H1 (cell line): ENCODE data around the gene GRIN3A. TPM values are rescaled to one million over a fixed set of nuclear protein-coding genes. Genes with fewer than 3 reads are reported as not detected.

Experiments
- CTCF ChIA-PET: fragments of 300-600 bp; sonication (Branson Sonifier 250); formaldehyde crosslinking; loops from one replicate; lab custom pipeline; 2021; ENCODE audit not compliant: partially characterized antibody; lab: Charles Lee
- POLR2A ChIA-PET: fragments of 300-600 bp; sonication (Branson Sonifier 250); formaldehyde crosslinking; loops from one replicate; lab custom pipeline; 2021; ENCODE audit warnings: inconsistent platforms; ENCODE audit not compliant: partially characterized antibody; lab: Charles Lee
- DNase-seq, 2 experiments: peaks; one replicate each; pipeline versions ENCODE4 v3.0.0 to v3.0.0-alpha.2; 2010 to 2022; ENCODE audit warnings: low spot score in 2 of 2, low read depth in 1 of 2, mixed read lengths in 1 of 2
- FAIRE-seq: peaks from 2 replicates; lab custom pipeline; 2011; peaks lifted over from hg19 to GRCh38; lab: Jason Lieb, UNC
- H2AFZ ChIP-seq: 2 replicates; pipeline ENCODE4 v1.8.1; 2012; ENCODE audit warnings: low read length, inconsistent platforms
- H2AK5ac ChIP-seq: 2 replicates; pipeline ENCODE4 v1.6.1; 2013; ENCODE audit warnings: low read depth, low read length
- H2BK120ac ChIP-seq: replicated peaks from 2 replicates; pipeline ENCODE3; 2013; ENCODE audit warnings: low read depth, low read length, inconsistent platforms
- H2BK12ac ChIP-seq: 2 replicates; pipeline ENCODE4 v1.6.1; 2013; ENCODE audit warnings: low read depth, low read length
- H2BK15ac ChIP-seq: 2 replicates; pipeline ENCODE4 v1.6.1; 2013; ENCODE audit warnings: low read length
- H2BK20ac ChIP-seq: 2 replicates; pipeline ENCODE4 v1.6.1; 2013; ENCODE audit warnings: low read length
- H2BK5ac ChIP-seq: 2 replicates; pipeline ENCODE4 v1.6.1; 2013; ENCODE audit warnings: low read depth, low read length
- H3K14ac ChIP-seq: 2 replicates; pipeline ENCODE4 v1.6.1; 2013; ENCODE audit warnings: inconsistent platforms; ENCODE audit not compliant: insufficient read length
- H3K18ac ChIP-seq: 2 replicates; pipeline ENCODE4 v1.6.1; 2013; ENCODE audit warnings: low read length; ENCODE audit errors: extremely low read depth
- H3K23ac ChIP-seq: 2 replicates; pipeline ENCODE4 v1.6.1; 2013; ENCODE audit warnings: inconsistent platforms; ENCODE audit not compliant: insufficient read length
- H3K23me2 ChIP-seq: 2 replicates; pipeline ENCODE4 v1.6.1; 2013; ENCODE audit warnings: low read depth, low read length
- H3K27ac ChIP-seq: 2 replicates; pipeline ENCODE4 v1.6.1; 2011; ENCODE audit warnings: low read depth, low read length, inconsistent platforms
- H3K27me3 ChIP-seq, 4 experiments: replicated peaks in 1 of 4; 1 replicate in 1 of 4; 2 replicates in 3 of 4; pipeline versions ENCODE4 v1.6.1 to v1.8.1; 2011 to 2013; ENCODE audit warnings: low read length in 3 of 4, mild to moderate bottlenecking in 3 of 4, inconsistent platforms in 2 of 4, mixed read lengths in 2 of 4, moderate library complexity in 1 of 4; ENCODE audit not compliant: control insufficient read depth in 3 of 4, insufficient read depth in 3 of 4; ENCODE audit errors: extremely low read depth in 1 of 4
- H3K36me3 ChIP-seq, 4 experiments: 2 replicates each; pipeline versions ENCODE4 v1.6.1 to v1.8.1; 2011 to 2013; ENCODE audit warnings: mild to moderate bottlenecking in 4 of 4, low read length in 3 of 4, moderate library complexity in 2 of 4, control low read depth in 1 of 4, inconsistent platforms in 1 of 4; ENCODE audit not compliant: insufficient read depth in 4 of 4, control insufficient read depth in 2 of 4
- H3K4ac ChIP-seq: replicated peaks from 2 replicates; pipeline ENCODE3; 2013; ENCODE audit warnings: low read length, low read depth, mixed read lengths, inconsistent platforms; ENCODE audit not compliant: insufficient read length
- H3K4me1 ChIP-seq, 4 experiments: replicated peaks in 1 of 4; 1 replicate in 1 of 4; 2 replicates in 3 of 4; pipeline versions ENCODE4 v1.6.1 to v1.8.1; 2011 to 2013; ENCODE audit warnings: low read length in 3 of 4, inconsistent platforms in 2 of 4, mixed read lengths in 1 of 4; ENCODE audit not compliant: insufficient read depth in 4 of 4, control insufficient read depth in 3 of 4
- H3K4me2 ChIP-seq, 2 experiments: 2 replicates each; pipeline versions ENCODE4 v1.6.1 to v1.8.1; 2011 to 2013; ENCODE audit warnings: low read depth in 2 of 2, low read length in 2 of 2, control low read depth in 1 of 2, inconsistent platforms in 1 of 2, mild to moderate bottlenecking in 1 of 2; ENCODE audit not compliant: insufficient read depth in 1 of 2
- H3K4me3 ChIP-seq, 4 experiments: fragments of 200-600, 300-600 bp in 1 of 4; sonication (generic), shearing (Covaris generic), sonication (Bioruptor Twin) in 1 of 4; 2 replicates each; pipeline versions ENCODE4 v1.5.1 to v1.8.1; 2011 to 2016; ENCODE audit warnings: low read length in 4 of 4, low read depth in 3 of 4, control low read depth in 2 of 4, inconsistent platforms in 2 of 4, mild to moderate bottlenecking in 2 of 4, mixed read lengths in 1 of 4, moderate library complexity in 1 of 4; ENCODE audit not compliant: insufficient read depth in 2 of 4; ENCODE audit errors: extremely low read depth in 1 of 4
- H3K56ac ChIP-seq: replicated peaks from 2 replicates; pipeline ENCODE3; 2013; ENCODE audit warnings: low read depth, mild to moderate bottlenecking, mixed read lengths, low read length, inconsistent platforms; ENCODE audit not compliant: insufficient read length
- H3K79me1 ChIP-seq: 2 replicates; pipeline ENCODE4 v1.6.1; 2013; ENCODE audit warnings: low read depth, low read length, control low read depth
- H3K79me2 ChIP-seq, 2 experiments: 2 replicates each; pipeline versions ENCODE4 v1.6.1 to v1.8.1; 2012 to 2013; ENCODE audit warnings: low read length in 2 of 2, mild to moderate bottlenecking in 2 of 2, inconsistent platforms in 1 of 2; ENCODE audit not compliant: insufficient read depth in 2 of 2, control insufficient read depth in 1 of 2
- H3K9ac ChIP-seq, 4 experiments: replicated peaks in 1 of 4; 1 replicate in 1 of 4; 2 replicates in 3 of 4; pipeline versions ENCODE4 v1.6.1 to v1.8.1; 2011 to 2013; ENCODE audit warnings: low read depth in 3 of 4, low read length in 3 of 4, control low read depth in 2 of 4, mild to moderate bottlenecking in 2 of 4, moderate library complexity in 2 of 4, inconsistent platforms in 1 of 4; ENCODE audit errors: extremely low read depth in 1 of 4
- H3K9me3 ChIP-seq, 2 experiments: 2 replicates each; pipeline versions ENCODE4 v1.6.1 to v1.8.1; 2012 to 2013; ENCODE audit warnings: mild to moderate bottlenecking in 2 of 2, moderate library complexity in 2 of 2, control low read depth in 1 of 2, inconsistent platforms in 1 of 2, low read depth in 1 of 2, low read length in 1 of 2, mixed read lengths in 1 of 2; ENCODE audit not compliant: insufficient read depth in 2 of 2
- H4K20me1 ChIP-seq, 2 experiments: replicated peaks in 1 of 2; 2 replicates each; pipeline versions ENCODE3 to v1.8.1; 2011 to 2013; ENCODE audit warnings: inconsistent platforms in 2 of 2, low read length in 2 of 2, mild to moderate bottlenecking in 1 of 2; ENCODE audit not compliant: insufficient read depth in 2 of 2, control insufficient read depth in 1 of 2
- H4K5ac ChIP-seq: 2 replicates; pipeline ENCODE4 v1.6.1; 2013; ENCODE audit warnings: low read length, low read depth, mixed read lengths, inconsistent platforms; ENCODE audit not compliant: insufficient read length
- H4K8ac ChIP-seq: 2 replicates; pipeline ENCODE4 v1.8.0; 2013; ENCODE audit warnings: mild to moderate bottlenecking, moderate library complexity, low read length, inconsistent platforms; ENCODE audit not compliant: insufficient read depth; ENCODE audit errors: extremely low read depth
- H4K91ac ChIP-seq: replicated peaks from 2 replicates; pipeline ENCODE3; 2013; ENCODE audit warnings: low read length, mixed read lengths, inconsistent platforms; ENCODE audit not compliant: insufficient read length
- BRCA1 ChIP-seq: IDR thresholded peaks from 2 replicates; pipeline ENCODE4 v1.6.1; 2012; ENCODE audit warnings: low read depth, low read length, improper control_type of control experiment
- CBX8 ChIP-seq: fragments of 300-800, 300-1000 bp; sonication (generic); IDR thresholded peaks from 2 replicates; pipeline ENCODE4 v1.7.1; 2016; ENCODE audit warnings: low read depth, low read length, borderline replicate concordance
- CREB1 ChIP-seq: IDR thresholded peaks from 2 replicates; pipeline ENCODE4 v1.6.1; 2012; ENCODE audit warnings: inconsistent platforms
- FOSL1 ChIP-seq: IDR thresholded peaks from 2 replicates; pipeline ENCODE4 v1.6.1; 2011; ENCODE audit warnings: mild to moderate bottlenecking, low read depth, low read length, moderate library complexity; ENCODE audit not compliant: insufficient read depth
- POLR2A ChIP-seq, 2 experiments: IDR thresholded peaks; 1 replicate in 1 of 2; 2 replicates in 1 of 2; pipeline ENCODE4 v1.6.1; 2011; ENCODE audit warnings: low read depth in 2 of 2, low read length in 2 of 2, mild to moderate bottlenecking in 2 of 2; ENCODE audit errors: control extremely low read depth in 1 of 2
- RAD21 ChIP-seq, 2 experiments: IDR thresholded peaks in 1 of 2; conservative IDR thresholded peaks in 1 of 2; 2 replicates each; pipeline ENCODE4 v1.6.1; 2011; ENCODE audit warnings: low read depth in 2 of 2, low read length in 2 of 2, improper control_type of control experiment in 1 of 2, inconsistent platforms in 1 of 2, mild to moderate bottlenecking in 1 of 2, moderate library complexity in 1 of 2
- SIN3A ChIP-seq, 2 experiments: IDR thresholded peaks in 1 of 2; conservative IDR thresholded peaks in 1 of 2; 2 replicates each; pipeline ENCODE4 v1.6.1; 2011 to 2012; ENCODE audit warnings: low read length in 2 of 2, improper control_type of control experiment in 1 of 2, low read depth in 1 of 2, mild to moderate bottlenecking in 1 of 2
- SP2 ChIP-seq: IDR thresholded peaks from 2 replicates; pipeline ENCODE4 v1.6.1; 2012; ENCODE audit warnings: mild to moderate bottlenecking, low read length, inconsistent platforms
- WGBS, 2 experiments: shearing (Covaris generic) in 1 of 2; methylation state at CpG; one replicate each; pipeline versions ENCODE4 v1.1.6 to v1.1.7; 2013 to 2015; ENCODE audit warnings: low lambda C conversion rate in 2 of 2, mixed read lengths in 2 of 2, inconsistent platforms in 1 of 2, low coverage in 1 of 2, missing lambda C conversion rate in 1 of 2; ENCODE audit not compliant: insufficient replicate concordance in 2 of 2, insufficient coverage in 1 of 2, insufficient read length in 1 of 2; ENCODE audit errors: extremely low coverage in 1 of 2, missing lambda C conversion rate in 1 of 2; 5-methylcytosine and 5-hydroxymethylcytosine counted together
- polyA plus RNA-seq, 7 experiments: library from polyadenylated mRNA; depleted of rRNA in 3 of 7; stranded (reverse) in 5 of 7; unstranded in 2 of 7; fragments of >200 nt in 5 of 7; fragments of 200-250 nt in 2 of 7; gene quantifications; 1 replicate in 5 of 7; 2 replicates in 1 of 7; 4 replicates in 1 of 7; pipeline versions ENCODE4 v1.2.1 to v1.2.3, GENCODE V29; 2011 to 2013; ENCODE audit warnings: missing spikeins in 2 of 7, mixed read lengths in 2 of 7
- total RNA-seq: library from RNA; stranded (reverse); fragmentation: NEBNext Ultra II Directional; extraction: Animal tissue kit (Norgen Biotek cat#: 25700); gene quantifications from 2 replicates; pipeline ENCODE4 v1.2.1, GENCODE V29; 2021
- TF ChIP-seq, protein P1 (sequence below), 3 experiments: IDR thresholded peaks; 1 replicate in 2 of 3; 2 replicates in 1 of 3; pipeline versions ENCODE4 v1.5.1 to v1.6.1; 2011; ENCODE audit warnings: low read length in 3 of 3, mild to moderate bottlenecking in 3 of 3, inconsistent platforms in 2 of 3, low read depth in 1 of 3, moderate library complexity in 1 of 3; ENCODE audit not compliant: insufficient read depth in 1 of 3; ENCODE audit errors: control extremely low read depth in 1 of 3

GRIN3A gene
- total and polyA plus RNA-seq, 2 of the 8 experiments (the other 6 are each of a cell fraction or from before 2014, with no cell fraction given): 0.04 TPM; not detected in 1

DNA sequence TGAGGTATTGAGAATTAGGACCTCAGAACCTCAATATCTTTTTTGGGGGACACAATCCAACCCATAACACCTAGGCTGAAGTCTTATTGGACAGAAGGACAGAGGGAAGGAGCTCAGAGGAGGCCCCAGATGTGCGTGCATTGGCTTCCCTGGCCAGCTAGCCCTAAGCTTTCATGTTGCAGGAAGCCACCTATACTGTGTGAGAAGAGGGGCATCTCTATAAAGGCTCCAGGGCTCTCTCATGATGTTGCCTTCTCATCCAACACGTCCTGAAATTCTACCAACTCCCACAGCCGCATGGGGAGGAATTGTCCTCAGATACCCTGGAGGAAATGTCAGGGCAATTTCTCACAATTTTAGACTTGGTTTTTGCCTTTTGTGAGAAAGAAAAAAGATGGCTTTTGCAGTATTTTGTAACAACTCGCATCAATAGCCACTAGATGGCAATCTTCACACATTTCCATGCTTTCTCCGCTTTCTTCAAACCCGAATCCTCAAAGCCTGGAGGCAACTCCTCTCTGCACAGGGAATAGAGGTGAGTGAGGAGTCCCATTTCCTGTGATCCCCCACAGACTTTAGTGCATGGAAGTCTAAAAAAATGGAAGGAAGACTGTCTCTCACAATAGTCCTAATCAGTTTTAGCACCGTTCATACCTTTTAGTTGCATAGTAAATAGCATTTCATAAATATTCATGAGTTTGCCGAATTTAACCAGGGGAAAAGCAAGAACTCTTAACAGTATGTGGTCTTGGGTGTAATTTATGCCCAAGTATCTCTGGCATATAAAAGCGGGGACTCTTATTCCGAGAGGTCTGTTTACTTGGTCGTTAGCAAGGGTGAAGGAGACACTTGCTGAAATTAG lies 136.3 kb downstream of the GRIN3A start:
- ChIA-PET CTCF (interaction anchor here (0.6 to 1.6 kb wide), 13 partner anchors 11 to 1102 kb away, joined by 3 to 5 read pairs (median 3); no protein-coding TSS in a partner anchor), POLR2A (no interaction called here)
- no peaks in the 10 kb centered on the region for H4K20me1 ChIP-seq
- H2BK5ac ChIP-seq: no peak overlapping the region
- H4K5ac ChIP-seq: no peak overlapping the region
- no peaks in the 10 kb centered on the region for H3K27me3 ChIP-seq
- peak; percentile 99 for FAIRE-seq
- H2AK5ac ChIP-seq: no peak overlapping the region
- no peak overlapping the region for H4K91ac ChIP-seq
- no peak overlapping the region for H3K4me2 ChIP-seq
- H2BK20ac ChIP-seq: no peak overlapping the region
- no peak overlapping the region for H3K27ac ChIP-seq
- no peak overlapping the region for H3K14ac ChIP-seq
- H3K4ac ChIP-seq: no peak overlapping the region
- H3K56ac ChIP-seq: no peak overlapping the region
- H3K9ac ChIP-seq: no peak overlapping the region
- H3K9me3 ChIP-seq: no peaks in the 10 kb centered on the region
- no peaks in the 10 kb centered on the region for H3K4me1 ChIP-seq
- no peak overlapping the region for H2BK15ac ChIP-seq
- DNase-seq: no peak
- H2AFZ ChIP-seq: peak overlapping the region; percentile 95
- WGBS, 2 experiments: 35% methylated on average over 11 of the region's 11 CpGs; no CpG with 5 or more reads in 1 of the 2 experiments
- H3K79me2 ChIP-seq: no peaks in the 10 kb centered on the region
- no peak overlapping the region for H2BK120ac ChIP-seq
- H3K36me3 ChIP-seq: no peaks in the 10 kb centered on the region
- no peaks in the 10 kb centered on the region for H3K79me1 ChIP-seq
- H3K23me2 ChIP-seq: no peaks in the 10 kb centered on the region
- no peak overlapping the region for H2BK12ac ChIP-seq
- no peak overlapping the region for H3K18ac ChIP-seq
- H3K23ac ChIP-seq: no peak overlapping the region
- no peak overlapping the region for H4K8ac ChIP-seq
- H3K4me3 ChIP-seq: no peak overlapping the region
- TF ChIP-seq BRCA1: no peak
- no peak for TF ChIP-seq SP2
- TF ChIP-seq FOSL1: no peak
- TF ChIP-seq RAD21 (IDR thresholded peaks at IDR 0.05 in 1 of 2, conservative IDR thresholded peaks at IDR 0.05 in 1 of 2; ENCODE audit: low read depth in 2 of 2, low read length in 2 of 2): peak; percentile 86 to 87
- TF ChIP-seq, protein P1, sequence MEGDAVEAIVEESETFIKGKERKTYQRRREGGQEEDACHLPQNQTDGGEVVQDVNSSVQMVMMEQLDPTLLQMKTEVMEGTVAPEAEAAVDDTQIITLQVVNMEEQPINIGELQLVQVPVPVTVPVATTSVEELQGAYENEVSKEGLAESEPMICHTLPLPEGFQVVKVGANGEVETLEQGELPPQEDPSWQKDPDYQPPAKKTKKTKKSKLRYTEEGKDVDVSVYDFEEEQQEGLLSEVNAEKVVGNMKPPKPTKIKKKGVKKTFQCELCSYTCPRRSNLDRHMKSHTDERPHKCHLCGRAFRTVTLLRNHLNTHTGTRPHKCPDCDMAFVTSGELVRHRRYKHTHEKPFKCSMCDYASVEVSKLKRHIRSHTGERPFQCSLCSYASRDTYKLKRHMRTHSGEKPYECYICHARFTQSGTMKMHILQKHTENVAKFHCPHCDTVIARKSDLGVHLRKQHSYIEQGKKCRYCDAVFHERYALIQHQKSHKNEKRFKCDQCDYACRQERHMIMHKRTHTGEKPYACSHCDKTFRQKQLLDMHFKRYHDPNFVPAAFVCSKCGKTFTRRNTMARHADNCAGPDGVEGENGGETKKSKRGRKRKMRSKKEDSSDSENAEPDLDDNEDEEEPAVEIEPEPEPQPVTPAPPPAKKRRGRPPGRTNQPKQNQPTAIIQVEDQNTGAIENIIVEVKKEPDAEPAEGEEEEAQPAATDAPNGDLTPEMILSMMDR (IDR thresholded peaks at IDR 0.05; ENCODE audit: control extremely low read depth in 1 of 3, insufficient read depth in 1 of 3, low read depth in 1 of 3, low read length in 3 of 3): peak in 2 of 3 experiments; percentile 71 to 76; a peak in 3 of 4 replicates
- 0 out of 2 replicates have a peak, but pooled peaks have one; percentile 20 for TF ChIP-seq CREB1
- no peak for TF ChIP-seq CBX8
- TF ChIP-seq SIN3A (conservative IDR thresholded peaks at IDR 0.05 in 1 of 2, IDR thresholded peaks at IDR 0.05 in 1 of 2; ENCODE audit: low read depth in 1 of 2, low read length in 2 of 2): no peak
- TF ChIP-seq POLR2A (IDR thresholded peaks at IDR 0.05; ENCODE audit: control extremely low read depth in 1 of 2, low read depth in 2 of 2, low read length in 2 of 2): no peak
